Nephron progenitor cell (in vitro differentiated cells): ENCODE results near the gene STIM1.

Experiments used
- DNase-seq: peaks from one replicate; pipeline ENCODE4 v3.0.0; 2021
- H3K27ac Mint-ChIP-seq: 2 replicates; pipeline ENCODE4 v1.8.0; 2021; ENCODE audit warnings: mild to moderate bottlenecking, moderate library complexity, mixed read lengths
- H3K27me3 Mint-ChIP-seq: 2 replicates; pipeline ENCODE4 v1.8.0; 2021; ENCODE audit warnings: mild to moderate bottlenecking, low read depth, mixed read lengths; ENCODE audit not compliant: poor library complexity
- H3K36me3 Mint-ChIP-seq: 2 replicates; pipeline ENCODE4 v1.8.0; 2021; ENCODE audit warnings: low read depth, mixed read lengths
- H3K4me1 Mint-ChIP-seq: 2 replicates; pipeline ENCODE4 v1.8.0; 2021; ENCODE audit warnings: mixed read lengths
- H3K4me3 Mint-ChIP-seq: 2 replicates; pipeline ENCODE4 v1.8.0; 2021; ENCODE audit warnings: mild to moderate bottlenecking, moderate library complexity, mixed read lengths
- H3K9me3 Mint-ChIP-seq: 2 replicates; pipeline ENCODE4 v1.8.0; 2021; ENCODE audit warnings: mild to moderate bottlenecking, moderate library complexity, mixed read lengths
- TF ChIP-seq, protein P1 (sequence below): fragments of 200-600 bp; sonication (generic); IDR thresholded peaks from 2 replicates; pipeline ENCODE4 v1.5.0; 2021; ENCODE audit warnings: antibody characterized with exemption

Gene STIM1

DNA sequence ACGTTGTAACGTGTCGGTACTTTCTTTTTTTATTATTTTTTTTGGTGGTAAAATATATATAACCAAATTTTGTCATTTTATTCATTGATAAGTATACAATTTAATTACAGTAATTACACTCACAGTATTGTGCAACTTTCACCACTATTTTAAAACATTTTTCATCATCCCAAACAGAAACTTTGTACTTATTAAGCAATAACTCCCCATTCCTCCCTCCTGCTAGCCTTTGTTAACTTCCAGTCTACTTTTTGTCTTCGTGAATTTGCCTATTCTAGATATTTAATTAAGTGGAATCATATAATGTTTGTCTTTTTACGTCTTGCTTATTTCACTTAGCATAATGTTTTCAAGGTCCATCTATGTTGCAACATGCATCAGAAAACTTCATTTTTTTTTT is 58.5 kb downstream of the STIM1 start:
- Mint-ChIP-seq H3K27me3 (no peaks in the 10 kb centered on the region), H3K27ac (peak overlapping the region; percentile 44), H3K9me3 (no peaks in the 10 kb centered on the region), H3K4me1 (no peaks in the 10 kb centered on the region), H3K36me3 (no peaks in the 10 kb centered on the region), H3K4me3 (no peak overlapping the region)
- TF ChIP-seq, protein P1, sequence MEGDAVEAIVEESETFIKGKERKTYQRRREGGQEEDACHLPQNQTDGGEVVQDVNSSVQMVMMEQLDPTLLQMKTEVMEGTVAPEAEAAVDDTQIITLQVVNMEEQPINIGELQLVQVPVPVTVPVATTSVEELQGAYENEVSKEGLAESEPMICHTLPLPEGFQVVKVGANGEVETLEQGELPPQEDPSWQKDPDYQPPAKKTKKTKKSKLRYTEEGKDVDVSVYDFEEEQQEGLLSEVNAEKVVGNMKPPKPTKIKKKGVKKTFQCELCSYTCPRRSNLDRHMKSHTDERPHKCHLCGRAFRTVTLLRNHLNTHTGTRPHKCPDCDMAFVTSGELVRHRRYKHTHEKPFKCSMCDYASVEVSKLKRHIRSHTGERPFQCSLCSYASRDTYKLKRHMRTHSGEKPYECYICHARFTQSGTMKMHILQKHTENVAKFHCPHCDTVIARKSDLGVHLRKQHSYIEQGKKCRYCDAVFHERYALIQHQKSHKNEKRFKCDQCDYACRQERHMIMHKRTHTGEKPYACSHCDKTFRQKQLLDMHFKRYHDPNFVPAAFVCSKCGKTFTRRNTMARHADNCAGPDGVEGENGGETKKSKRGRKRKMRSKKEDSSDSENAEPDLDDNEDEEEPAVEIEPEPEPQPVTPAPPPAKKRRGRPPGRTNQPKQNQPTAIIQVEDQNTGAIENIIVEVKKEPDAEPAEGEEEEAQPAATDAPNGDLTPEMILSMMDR, result no peak
- no peak for DNase-seq

DNA sequence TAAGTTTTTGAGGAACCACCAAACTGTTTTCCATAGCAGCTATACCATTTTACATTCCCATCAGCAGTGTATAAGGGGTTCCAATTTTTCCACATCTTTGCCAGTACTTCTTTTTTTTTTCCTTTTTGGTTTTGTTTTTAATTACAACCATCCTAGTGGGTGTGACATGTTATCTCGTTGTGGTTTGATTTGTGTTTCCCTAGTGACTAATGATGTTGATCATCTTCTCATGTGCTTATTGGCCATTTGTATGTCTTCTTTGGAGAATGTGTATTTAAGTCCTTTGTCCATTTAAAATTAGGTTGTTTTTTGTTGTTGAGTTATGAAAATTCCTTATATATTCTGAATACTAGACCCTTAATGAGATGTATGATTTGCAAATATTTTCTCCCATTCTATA is 59.3 kb downstream of the STIM1 start:
- Mint-ChIP-seq H3K9me3 (no peaks in the 10 kb centered on the region), H3K27ac (no peak overlapping the region), H3K4me3 (no peak overlapping the region), H3K36me3 (no peaks in the 10 kb centered on the region), H3K4me1 (no peaks in the 10 kb centered on the region), H3K27me3 (no peaks in the 10 kb centered on the region)
- no peak for DNase-seq
- TF ChIP-seq, protein P1, result no peak

DNA sequence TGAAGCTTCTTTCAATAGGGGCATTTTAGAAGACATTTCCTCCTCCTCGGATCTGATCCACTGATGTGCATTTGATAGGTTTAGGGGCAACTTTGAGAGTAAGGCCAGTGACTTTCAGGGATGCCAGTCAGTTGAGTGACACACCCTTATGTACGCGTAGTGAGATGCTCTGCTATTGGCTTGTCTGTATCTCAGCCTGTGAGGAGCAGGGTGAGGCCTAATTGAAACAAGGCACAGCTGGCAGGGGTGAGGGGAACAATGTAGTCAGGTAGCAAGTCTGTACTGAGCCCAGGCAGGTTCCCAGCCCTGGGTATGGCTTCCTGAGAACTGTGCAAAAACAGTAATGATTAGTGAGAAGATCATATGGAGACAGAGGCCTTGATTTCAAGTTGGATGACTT is 61.5 kb downstream of the STIM1 start:
- peaks cover 6% of the 10 kb centered on the region for H3K9me3 Mint-ChIP-seq
- no peak overlapping the region for H3K27ac Mint-ChIP-seq
- peaks cover 5% of the 10 kb centered on the region for H3K36me3 Mint-ChIP-seq
- no peaks in the 10 kb centered on the region for H3K27me3 Mint-ChIP-seq
- H3K4me1 Mint-ChIP-seq, result no peaks in the 10 kb centered on the region
- DNase-seq, result no peak
- no peak overlapping the region for H3K4me3 Mint-ChIP-seq
- TF ChIP-seq, protein P1, result no peak

DNA sequence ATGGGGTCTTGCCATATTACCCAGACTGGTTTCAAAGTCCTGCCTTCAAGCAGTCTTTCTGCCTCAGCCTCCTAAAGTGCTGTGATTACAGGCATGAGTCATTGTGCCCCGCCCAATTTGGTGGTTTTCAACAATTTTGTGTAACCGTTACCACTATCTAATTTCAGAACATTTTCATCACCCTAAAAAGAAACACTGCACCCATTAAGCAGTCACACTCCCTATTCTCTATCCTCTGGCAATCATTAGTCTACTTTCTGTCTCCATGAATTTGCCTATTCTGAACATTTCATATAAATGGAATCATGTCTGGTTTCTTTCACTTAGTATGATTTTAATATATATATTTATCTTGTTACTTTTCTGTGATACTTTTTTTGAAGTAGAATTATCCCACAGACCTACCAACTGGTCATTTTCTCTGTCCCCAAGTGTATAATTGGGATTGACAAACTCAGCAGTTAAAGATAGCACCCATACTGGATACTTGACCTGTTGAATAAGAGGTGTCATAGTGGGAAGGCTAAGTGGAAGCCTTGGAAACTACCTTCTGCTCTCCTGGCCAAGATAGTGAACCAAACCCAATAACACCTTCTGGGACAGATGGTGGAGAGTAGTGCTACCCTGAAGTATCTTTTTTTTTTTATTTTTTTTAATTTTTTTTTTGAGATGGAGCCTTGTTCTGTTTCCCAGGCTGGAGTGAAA is 64.8 kb downstream of the STIM1 start:
- H3K4me1 Mint-ChIP-seq, result no peaks in the 10 kb centered on the region
- no peak overlapping the region for H3K4me3 Mint-ChIP-seq
- peaks cover 15% of the 10 kb centered on the region for H3K36me3 Mint-ChIP-seq
- H3K27me3 Mint-ChIP-seq, result no peaks in the 10 kb centered on the region
- no peak for DNase-seq
- no peak overlapping the region for H3K27ac Mint-ChIP-seq
- TF ChIP-seq, protein P1, result no peak
- H3K9me3 Mint-ChIP-seq, result peaks cover 16% of the 10 kb centered on the region

DNA sequence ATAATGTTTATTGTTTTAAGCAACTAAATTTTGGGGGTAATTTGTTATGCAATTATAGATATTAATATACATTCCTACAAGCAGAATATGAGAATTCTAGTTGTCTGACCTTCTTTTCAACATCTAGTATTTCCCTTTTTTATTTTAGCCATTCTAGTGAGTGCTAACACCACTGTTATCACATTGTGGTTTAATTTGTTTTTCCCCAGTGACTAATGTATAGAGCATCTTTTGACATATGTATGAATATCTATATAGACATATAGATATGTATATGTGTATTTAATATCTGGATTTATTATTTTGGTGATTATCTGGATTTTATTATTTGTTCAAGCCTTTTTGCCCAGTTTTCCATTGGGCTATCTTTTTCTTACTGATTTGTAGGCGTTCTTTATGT is 66.6 kb downstream of the STIM1 start:
- H3K27ac Mint-ChIP-seq, result no peak overlapping the region
- no peak for DNase-seq
- TF ChIP-seq, protein P1, result no peak
- H3K9me3 Mint-ChIP-seq, result peaks cover 16% of the 10 kb centered on the region
- peaks cover 15% of the 10 kb centered on the region for H3K36me3 Mint-ChIP-seq
- H3K4me3 Mint-ChIP-seq, result no peak overlapping the region
- no peaks in the 10 kb centered on the region for H3K4me1 Mint-ChIP-seq
- no peaks in the 10 kb centered on the region for H3K27me3 Mint-ChIP-seq

GRCh38 chr11:3925513-3925912 is 70.0 kb downstream of the STIM1 start:
- no peak overlapping the region for H3K27ac Mint-ChIP-seq
- H3K4me3 Mint-ChIP-seq, result no peak overlapping the region
- peaks cover 16% of the 10 kb centered on the region for H3K9me3 Mint-ChIP-seq

More at GRCh38 chr11:3925513-3925912, 70.0 kb downstream of the STIM1 start:
- TF ChIP-seq, protein P1, result no peak
- H3K4me1 Mint-ChIP-seq, result peaks cover 11% of the 10 kb centered on the region
- no peak for DNase-seq
- no peaks in the 10 kb centered on the region for H3K27me3 Mint-ChIP-seq
- H3K36me3 Mint-ChIP-seq, result peaks cover 15% of the 10 kb centered on the region
